HuH-7 (cell line): ENCODE data around the gene RENBP.

ENCODE experiments used
- DNase-seq: peaks from one replicate; pipeline ENCODE4 v3.0.0; 2011; ENCODE audit warnings: low spot score

Gene RENBP

DNA sequence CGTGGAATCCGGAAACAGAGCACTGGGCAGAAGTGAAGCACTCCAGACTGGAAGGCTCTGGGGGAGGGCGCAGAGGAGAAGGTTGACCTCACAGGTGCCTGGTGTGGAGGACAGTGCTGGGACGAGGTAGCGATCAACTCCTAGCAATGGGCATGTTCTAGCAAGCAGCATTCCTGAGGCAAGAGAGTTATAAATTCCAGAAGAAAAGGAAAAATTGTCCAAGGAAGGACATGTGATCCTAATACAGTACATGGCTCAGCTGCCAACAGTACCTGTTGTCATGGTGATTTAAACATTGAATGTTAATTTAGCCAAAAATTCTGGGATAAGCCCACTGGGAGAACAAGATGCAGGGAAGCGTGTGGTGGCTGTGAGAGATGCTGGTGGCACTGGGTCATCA lies 26.6 kb downstream of the RENBP start:
- no peak for DNase-seq

DNA sequence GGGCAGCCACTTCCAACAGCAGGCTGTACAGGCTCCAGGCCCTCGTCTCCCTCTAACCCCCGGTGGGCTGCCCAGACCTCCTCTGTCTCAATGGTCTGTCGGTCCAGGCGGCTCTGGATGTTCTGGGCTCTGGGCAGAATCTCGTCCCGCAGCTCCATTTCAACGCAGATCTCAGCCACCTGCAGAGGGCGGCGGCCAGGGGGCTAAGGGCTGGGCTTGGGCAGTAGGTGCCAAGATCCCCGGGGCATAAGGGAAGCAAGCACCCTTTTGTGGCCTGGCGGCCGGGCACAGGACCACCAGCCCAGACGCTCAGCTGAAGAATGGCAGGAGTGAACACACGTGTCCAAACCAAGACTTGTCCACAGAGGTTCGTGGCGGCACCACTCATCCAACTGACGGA lies 30.7 kb downstream of the RENBP start:
- no peak for DNase-seq

DNA sequence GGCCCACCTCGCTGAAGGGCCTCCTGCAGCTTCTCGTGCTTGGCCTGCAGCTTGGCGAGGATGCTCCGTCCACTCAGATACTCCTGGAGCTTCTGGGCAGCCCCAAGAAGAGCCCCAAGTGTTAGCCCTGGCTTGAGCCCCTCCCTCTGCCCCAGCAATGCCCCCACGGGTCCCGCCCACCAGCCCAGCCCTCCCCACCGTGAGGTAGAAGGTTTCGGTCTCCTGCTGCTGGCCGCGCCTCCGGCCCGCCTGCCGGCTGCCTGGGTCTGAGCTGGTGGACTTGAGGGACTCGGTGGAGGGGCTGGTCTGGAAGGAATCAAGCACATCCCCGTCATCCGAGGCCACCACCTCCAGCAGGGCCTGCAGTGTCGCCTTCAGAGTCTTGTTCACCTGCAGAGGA lies 31.2 kb downstream of the RENBP start:
- no peak for DNase-seq

DNA sequence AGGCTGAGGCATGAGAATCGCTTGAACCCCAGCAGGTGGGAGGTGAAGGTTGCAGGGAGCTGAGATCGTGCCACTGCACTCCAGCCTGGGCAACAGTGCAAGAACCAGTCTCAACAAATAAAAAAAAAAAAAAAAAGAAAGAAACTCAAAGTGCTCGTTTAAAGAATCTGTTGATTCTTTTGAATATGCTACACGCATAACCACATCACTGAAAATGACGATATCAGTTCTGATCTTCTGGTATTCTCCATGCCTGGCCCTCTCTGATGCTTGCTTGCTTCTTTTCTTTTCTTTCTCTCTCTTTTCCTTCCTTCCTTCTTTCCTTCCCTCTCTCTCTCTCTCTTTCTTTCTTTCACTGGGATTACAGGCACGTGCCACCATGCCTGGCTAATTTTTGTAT lies 32.6 kb downstream of the RENBP start:
- no peak for DNase-seq

DNA sequence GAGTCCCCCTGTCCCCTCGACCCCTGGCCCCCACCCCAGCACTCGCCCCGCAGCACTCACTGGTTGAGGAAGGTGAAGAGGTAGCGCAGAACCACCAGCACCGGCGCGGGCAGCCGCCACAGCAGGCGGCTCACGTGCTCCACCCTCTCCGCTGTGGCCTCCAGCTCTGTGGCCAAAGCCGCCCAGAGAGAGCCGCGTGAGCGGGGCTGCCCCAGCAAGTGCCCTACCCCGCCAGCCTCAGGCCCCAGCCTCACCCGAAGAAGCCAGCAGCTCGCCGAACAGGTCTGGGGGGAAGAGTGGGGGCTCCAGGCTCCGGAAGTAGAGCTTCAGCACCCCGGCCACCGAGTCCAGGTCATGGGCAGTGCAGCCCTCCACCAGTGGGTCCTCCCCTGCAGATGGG lies 34.0 kb downstream of the RENBP start:
- DNase-seq, result no peak

DNA sequence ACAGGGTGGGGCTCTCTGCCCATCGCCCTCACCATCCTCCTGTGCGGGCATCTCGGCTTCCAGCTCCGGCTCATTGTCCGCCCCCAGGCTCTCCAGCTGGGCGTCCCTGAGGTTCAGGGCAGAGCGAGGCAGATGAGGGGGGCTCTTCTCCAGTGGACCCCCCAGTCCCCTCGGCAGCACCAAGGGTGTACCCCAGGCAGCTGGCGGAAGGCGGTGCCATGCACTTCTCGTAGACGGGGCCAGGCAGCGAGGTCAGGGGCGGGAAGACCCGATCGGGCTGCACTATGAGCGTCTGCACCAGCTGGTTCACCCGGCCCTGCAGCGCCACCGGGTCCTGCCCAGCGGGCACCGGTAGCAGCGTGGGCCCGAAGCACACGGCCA lies 34.5 kb downstream of the RENBP start:
- DNase-seq, result no peak

DNA sequence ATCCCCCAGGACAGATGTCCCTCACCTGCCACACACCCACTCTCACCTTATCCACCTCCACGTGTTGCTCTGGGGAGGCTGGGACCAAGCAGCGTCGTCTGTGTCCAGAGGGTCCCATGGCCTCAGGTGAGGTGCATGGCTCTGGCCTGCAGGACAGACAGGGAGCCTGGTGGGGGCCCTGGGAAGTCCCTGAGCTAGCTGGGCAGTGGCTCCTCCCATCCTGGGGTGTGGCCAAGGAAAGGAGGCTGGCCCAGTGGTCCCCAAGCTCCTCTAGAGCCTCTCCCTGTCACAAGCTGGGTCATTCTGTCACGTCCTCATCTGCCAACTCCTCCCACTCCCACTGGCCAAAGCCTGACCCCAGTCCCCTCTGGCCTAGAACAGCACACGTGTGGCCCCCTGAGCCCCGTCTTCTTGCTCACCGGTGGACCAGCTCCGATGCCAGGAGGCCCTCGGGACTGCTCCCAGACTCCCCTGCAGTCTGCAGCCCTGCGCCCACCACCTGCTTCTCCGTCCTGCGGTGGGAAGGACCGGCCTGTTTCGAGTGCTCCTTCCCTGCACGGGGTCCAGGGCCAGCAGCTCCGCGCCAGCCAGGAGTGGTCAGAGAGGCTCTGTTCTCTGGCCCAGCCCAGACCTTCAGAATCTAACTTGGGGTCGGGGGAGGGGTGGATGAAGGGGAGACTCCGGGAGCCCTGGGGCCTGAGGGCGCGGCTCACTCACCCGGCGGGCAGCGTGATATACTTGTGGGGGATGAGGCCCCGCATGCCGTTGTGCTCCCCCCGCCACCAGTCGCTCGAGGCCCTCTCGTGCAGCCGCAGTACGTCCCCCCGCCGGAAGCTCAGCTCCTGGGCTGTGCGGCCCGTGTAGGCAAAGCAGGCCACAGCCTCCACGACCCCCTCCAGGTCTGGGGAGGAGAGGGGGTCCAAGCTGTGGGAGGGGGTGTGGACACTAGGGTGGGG lies 35.1 kb downstream of the RENBP start:
- no peak for DNase-seq

DNA sequence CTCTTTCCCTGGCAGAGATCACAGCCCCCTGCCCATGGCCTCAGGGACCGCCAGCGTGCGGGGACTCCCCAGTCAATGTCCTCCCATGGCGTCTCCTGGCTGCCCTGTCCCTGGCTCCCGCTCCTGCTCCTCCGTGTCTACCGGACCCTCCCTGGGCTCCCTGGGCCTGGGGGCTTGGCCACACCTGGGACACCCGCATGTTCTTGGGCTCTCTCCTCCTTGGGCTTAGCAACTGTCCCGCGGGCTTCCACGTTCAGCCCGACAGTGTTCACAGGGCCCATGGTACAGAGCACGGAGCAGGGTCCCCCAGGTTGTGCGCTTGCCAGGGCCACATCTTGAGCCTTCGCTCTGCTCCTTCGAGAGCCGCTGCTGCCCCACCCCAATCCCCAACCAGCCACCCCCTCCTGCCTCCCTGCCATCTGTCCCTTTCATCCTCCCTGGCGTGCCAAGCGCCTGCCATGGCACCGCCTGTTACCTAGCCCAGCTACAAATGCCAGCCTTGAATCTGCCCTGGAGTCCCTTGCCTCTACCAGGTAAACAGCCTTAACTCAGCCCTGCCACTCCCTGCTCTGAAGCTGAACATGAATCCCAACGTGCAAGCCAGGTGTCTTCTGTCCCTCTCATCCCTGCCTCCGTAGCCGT lies 36.1 kb downstream of the RENBP start:
- DNase-seq, result no peak

DNA sequence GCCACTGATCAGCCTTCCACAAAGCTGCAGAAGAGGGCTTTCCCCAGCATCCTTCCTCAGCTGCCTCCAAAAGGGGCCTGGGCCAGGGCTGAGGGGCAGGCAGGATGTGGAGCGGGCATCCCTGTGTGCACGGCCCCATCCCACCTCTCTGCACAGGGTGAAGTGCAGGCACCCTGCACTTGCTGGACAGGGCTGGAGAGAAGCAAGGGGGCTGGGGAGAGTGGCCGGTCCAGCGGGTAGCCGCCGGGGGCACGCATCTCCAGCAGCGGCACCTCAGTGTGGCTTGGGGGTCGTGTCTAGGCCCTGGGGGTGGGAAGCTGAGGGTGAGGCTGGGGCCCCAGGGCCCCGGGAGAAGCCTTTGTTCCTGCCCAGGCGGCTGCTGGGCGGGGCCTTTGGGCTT lies 37.0 kb downstream of the RENBP start:
- no peak for DNase-seq

DNA sequence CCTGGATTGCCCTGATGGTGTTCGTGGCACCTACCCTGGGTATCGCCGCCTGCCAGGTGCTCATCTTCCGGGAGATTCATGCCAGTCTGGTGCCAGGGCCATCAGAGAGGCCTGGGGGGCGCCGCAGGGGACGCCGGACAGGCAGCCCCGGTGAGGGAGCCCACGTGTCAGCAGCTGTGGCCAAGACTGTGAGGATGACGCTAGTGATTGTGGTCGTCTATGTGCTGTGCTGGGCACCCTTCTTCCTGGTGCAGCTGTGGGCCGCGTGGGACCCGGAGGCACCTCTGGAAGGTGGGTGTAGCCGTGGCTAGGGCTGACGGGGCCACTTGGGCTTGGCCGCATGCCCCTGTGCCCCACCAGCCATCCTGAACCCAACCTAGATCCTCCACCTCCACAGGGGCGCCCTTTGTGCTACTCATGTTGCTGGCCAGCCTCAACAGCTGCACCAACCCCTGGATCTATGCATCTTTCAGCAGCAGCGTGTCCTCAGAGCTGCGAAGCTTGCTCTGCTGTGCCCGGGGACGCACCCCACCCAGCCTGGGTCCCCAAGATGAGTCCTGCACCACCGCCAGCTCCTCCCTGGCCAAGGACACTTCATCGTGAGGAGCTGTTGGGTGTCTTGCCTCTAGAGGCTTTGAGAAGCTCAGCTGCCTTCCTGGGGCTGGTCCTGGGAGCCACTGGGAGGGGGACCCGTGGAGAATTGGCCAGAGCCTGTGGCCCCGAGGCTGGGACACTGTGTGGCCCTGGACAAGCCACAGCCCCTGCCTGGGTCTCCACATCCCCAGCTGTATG lies 38.1 kb downstream of the RENBP start:
- no peak for DNase-seq

DNA sequence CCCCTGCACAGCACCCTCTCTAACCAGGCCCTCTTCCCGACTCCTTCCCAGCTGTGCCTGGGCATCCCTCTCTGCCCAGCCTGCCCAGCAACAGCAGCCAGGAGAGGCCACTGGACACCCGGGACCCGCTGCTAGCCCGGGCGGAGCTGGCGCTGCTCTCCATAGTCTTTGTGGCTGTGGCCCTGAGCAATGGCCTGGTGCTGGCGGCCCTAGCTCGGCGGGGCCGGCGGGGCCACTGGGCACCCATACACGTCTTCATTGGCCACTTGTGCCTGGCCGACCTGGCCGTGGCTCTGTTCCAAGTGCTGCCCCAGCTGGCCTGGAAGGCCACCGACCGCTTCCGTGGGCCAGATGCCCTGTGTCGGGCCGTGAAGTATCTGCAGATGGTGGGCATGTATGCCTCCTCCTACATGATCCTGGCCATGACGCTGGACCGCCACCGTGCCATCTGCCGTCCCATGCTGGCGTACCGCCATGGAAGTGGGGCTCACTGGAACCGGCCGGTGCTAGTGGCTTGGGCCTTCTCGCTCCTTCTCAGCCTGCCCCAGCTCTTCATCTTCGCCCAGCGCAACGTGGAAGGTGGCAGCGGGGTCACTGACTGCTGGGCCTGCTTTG lies 38.9 kb downstream of the RENBP start:
- no peak for DNase-seq

DNA sequence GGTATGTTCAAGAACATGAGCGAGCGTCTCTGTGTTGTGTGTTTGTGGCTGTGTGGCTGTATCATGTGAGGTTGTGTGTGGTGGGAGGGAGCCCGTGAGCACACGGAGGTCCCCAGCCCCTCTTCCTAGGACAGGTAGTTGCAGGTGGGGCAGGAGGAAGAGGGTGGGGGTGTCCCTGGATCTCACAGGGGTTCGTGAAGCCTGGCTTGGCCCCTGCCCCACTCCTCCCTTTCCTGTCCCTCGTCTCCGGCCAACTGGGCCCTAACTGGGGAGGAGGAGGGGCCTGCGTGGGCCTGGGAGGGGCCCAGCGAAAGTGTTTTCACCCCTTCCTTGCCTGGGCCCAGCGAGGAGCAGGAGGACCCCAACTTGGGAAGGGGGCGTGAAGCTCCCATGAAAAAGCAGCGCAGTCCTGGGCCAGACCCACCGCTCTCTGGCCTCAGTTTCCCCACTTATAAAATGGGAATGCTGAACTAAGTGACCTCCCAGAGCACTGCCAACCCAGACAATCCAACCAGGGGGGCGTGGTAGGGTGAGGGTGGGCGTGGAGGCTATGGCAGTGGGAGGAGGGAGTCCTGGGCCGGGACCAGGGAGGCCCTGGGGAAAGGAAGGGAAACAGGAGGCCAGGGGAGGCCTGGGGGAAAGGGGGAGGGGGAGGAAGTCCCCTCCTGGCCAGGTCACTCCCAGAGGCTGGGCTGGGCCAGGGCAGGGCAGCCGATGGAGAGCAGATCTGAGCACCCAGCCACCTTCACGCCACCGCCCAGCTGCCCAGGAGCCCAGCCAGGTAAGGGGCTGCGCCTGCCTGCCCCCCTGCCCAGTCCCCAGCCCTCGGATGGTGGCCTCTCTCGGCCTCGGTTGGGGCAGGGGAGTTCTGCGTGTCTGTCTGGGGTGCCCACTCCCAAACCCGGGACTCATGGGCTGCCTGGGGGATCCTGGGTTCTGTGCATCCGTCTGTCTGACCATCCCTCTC lies 40.2 kb downstream of the RENBP start, which contains the start of gene AVPR2:
Gene AVPR2, plus strand, starts transcription at position 683 of the 967 bp plus-strand sequence. CDS start 473 bp downstream, outside the sequence.
- no peak for DNase-seq

DNA sequence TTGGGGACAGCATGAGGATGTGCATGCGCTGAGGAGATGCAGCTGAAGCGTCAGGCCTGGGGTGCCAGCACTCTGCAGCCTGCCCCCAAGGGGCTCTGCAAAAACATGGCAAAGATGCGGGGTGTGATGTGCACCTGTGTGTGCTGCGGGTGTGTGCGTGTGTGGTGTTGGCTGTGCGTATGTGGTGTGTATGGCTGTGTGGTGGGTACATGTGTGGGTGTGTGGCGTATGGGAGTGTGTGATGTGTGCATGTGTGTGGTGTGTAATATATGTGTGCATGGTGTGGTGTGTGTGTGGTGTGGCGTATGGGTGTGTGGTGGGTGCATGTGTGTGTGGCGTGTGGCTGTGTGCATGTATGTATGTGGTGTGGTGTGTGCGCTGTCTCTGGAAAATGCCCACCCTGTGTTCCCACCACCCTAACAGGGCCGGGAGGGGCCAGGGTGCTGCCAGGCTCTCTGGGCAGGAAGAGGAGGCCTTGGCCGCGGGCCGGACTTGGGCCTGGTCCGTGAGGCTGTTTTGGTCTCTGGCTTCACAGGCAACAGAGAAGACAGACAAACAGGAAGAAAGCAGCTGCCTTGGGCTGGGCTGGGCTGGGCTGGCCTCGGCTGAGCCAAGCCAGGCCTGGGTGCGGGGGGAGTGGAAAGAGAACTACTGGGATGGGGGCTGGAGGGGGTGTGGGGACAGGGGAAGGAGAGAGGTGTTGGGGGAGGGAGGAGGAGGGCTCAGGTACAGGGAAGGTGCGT lies 41.0 kb downstream of the RENBP start:
- no peak for DNase-seq

DNA sequence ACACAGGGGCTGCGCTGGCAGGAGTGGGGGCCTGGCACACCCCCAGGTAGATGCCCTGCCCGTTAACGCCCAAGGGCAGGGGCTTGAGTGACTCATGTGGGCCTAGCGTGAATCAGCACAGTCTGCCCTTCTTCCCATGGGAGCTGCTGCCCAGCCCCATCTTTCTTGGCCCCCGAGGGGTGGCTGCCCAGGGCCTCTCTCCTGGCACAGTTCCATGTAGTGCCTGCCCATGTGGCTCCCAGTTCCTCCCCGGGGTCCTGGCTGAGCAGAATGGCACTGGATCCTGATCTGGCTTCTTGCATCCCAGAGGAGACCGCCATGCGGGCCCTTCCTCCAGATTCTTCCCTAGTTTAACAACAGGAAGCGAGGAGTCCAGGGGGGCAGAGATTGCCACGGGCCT lies 42.1 kb downstream of the RENBP start:
- no peak for DNase-seq

DNA sequence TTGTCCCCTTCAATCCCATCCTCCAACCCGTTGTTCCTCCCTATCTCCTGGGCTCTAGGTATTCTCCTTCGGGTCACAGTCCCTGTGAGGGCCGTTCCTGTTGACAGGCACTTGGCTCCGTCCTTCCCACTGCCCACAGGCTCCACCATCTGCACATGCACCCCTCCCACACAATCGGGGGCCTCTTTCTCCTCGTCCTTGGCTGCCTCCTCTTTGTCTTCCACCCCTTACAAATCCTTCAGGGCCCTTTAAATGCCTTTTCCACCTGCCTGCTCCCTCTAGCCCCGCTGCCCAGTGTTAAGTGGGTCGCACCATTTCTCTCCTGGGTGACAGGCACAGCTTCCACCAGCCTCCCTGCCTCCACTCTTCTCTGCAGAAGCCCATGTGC lies 42.7 kb downstream of the RENBP start:
- no peak for DNase-seq

DNA sequence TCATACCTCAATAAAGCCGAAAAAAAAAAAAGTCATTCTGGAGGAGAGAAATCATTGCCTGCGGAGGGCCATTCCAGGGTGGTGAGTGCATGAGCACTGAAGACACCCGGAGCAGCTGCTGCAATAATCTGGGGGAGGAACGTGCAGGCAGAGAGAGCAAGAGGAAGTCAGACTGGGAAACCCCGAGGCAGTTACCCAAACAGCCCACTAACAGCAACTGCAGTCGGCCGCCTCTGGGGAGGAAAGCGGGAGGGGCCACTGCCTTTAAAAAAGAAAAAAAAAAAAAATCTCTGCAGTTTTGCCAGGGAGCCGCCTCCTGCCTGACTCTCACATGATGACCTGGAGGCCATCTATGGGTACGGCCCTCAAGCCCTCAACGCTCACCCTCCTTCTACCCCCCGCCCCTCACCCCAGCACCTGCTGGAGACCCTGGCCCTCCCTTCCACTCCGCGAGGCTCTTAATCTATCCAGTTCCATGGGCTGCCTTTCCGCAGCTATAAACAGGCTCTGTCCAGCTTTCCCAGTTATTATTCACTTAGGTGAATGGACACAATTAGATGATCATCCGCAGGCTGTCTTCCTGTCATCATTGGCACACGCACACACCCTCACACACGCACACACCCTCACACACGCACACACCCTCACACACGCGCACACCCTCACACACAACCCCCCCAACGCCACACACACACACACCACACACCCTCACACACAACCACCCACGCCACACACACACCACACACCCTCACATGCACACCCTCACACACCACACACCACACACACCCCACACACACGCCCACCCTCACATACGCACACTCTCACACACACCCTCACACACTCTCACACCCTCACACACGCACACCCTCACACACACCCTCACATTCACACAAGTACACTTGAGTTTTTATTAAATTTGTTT lies 43.4 kb downstream of the RENBP start:
- no peak for DNase-seq

DNA sequence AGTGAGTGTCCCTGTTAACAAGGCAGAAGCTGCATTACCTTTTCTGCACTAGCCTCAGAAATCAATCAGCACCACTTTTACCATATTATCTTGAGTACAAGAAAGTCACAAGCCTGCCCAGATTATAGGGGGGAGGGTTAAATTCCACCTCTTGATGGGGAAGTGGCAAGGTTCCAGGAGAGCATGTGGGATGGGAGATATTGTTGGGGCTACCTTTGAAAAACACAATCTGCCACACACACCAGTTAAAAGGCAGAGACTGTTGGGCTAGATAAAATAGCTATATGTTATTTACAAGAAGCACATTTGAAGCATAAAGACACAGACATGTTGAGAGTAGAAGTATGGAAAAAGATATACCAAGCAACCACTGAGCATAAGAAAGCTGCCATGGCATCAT lies 46.5 kb downstream of the RENBP start:
- no peak for DNase-seq

DNA sequence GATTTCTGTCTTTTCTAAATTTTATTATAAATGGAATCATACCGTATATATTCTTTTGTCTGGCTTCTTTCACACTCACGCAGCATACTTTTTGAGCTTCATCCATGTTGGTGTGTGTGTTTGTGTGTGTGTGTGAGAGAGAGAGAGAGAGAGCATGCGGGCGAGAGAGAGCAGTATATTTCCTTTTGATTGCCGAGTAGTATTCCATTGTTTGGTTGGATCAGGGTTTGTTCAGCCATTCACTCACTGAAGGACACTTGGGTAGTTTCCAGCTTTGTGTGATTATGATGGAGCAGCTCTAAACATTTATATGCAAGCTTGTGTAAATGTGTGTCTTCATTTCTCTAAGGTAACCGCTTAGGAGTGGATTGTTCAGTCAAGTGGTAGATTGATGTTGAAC lies 55.3 kb downstream of the RENBP start:
- no peak for DNase-seq

DNA sequence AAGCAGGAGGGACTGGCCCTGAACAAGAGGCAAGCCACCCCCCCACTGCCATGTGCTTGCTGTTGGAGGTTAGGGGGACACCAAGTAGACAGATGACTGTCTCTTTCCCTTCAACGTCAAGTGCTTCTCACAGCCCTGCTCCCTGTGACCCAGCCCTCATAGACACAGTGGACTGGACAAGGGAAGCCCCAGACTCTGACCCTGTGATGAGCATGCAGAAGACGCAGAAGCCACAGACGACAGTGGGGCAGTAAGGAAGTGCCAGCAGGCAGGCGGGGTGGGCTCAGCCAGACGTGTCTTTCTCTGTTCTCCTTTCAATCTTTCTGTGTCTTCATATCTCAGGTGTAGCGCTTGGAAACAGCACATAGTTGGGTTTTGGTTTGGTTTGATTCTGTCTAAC lies 56.1 kb downstream of the RENBP start:
- no peak for DNase-seq
